GM21717 (cell line): ENCODE measurements around the gene NRL.
"Not testable (repeated sequence)": the region's sequence is repeated elsewhere in the genome, so short reads cannot be mapped to it uniquely, and the experiment has no call there.

Source experiments
- ATAC-seq: cut with Tn5 transposase; IDR thresholded peaks from one replicate; pipeline ENCODE4 v1.9.1; 2021; ENCODE audit warnings: mild to moderate bottlenecking, moderate library complexity; ENCODE audit not compliant: unreplicated experiment

NRL gene

DNA sequence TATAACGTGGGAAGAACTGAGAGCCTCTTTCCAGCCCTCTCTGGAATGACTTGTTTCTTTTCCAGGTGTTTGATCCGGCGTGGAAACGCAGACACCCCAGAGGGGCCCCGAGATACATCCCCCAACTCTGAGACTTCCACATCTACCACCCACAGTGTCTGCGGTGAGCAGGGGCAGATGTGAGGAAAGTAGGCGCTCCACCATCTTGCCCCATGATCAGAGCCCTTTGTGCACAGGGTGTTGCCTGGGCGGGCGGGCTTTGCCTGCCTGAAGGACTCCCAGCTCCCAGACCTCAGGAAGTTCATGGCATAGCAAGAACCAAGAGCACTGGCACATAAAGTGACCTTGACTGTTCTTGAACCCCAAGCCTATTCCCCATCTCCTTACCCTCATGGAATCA lies 60.1 kb downstream of the NRL start:
- no peak for ATAC-seq

DNA sequence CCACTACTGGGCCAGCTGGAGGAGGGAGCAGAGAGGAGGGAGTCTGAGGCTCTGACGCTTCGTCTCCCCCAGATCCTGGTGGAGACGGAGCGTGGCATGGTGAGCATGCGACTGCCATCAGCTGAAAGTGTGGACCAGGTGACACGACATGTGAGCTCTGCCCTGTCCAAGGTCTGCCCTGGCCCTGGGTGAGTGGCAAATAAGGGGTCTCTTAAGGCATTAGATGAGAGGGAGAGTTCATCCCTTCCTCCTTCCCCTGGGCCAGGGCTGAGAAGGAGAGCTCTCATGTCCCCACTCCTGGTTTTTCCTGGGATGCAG lies 60.5 kb downstream of the NRL start:
- no peak for ATAC-seq

DNA sequence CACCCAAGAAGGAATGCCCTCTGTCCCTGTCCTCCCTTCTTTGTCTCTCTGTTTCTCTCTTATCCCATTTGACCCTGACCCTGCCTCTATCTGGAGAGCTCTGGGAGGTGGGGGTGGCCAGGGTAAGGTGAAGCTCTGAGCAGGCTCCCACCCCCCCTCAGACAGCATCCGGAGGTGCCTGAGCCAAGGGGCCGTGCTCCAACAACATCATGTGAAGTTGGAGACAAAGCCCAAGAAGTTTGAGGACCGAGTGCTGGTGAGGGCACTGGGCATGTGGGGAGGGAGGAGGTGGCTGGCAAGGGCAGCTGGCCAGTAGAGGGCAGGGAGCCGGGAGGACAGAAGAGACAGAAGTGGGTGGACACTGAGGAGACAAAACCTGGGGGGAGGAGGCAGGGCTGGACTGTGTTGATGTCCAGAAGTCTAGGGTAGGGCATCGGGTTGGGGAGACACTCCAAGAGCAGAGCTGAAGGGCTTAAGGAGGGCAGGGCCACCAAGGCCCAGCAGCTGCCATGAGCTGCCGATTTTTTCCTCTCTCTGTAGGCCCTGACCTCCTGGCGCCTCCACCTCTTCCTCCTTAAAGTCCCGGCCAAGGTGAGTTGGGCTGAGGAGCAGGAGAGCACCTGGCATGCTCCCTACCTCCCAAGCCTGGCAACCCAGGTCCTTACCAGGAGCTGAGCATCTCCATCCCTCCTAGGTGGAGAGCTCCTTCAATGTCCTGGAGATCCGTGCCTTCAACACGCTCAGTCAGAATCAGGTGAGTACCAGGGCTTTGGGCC lies 61.0 kb downstream of the NRL start:
- no peak for ATAC-seq

DNA sequence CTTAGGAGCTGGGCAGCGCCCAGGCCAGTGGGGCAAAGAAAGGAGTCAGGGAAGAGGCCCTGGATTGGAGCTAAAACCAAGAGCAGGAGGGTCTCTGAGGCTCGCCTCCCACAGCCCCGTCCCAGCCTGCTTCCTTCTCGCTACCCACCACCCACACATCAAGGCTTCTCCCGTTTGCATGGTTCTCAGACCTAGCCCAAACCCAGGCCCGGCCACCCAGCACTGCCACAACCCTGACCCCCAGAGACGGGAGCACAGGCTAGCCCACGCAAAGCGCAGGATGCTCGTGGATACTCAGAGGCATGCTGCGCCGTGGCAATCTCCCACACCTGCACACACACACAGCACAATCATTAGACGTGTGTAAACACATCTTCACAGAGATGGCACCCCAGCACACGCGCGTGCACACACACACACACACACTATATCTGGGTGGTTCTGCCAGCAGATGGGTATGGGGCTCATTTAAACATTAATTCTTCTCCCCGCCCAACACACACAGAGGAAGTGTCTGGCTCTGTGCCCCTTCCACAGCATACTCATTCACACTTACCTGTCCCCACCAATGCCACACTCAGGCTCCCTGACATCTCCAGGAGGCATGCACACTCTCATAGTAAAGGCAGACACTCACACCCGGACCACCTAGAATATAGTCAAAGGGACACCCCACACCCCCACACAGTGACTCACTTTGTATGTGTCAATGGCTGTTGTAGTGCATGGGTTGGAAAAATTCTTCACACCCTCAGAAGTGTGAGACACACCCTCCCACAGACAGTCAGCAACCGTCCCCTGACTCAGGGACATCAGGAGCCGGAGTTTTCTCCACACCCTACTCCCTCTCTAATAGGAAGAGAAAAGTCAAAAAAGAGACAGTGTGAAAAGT lies 61.8 kb downstream of the NRL start:
- no peak for ATAC-seq

DNA sequence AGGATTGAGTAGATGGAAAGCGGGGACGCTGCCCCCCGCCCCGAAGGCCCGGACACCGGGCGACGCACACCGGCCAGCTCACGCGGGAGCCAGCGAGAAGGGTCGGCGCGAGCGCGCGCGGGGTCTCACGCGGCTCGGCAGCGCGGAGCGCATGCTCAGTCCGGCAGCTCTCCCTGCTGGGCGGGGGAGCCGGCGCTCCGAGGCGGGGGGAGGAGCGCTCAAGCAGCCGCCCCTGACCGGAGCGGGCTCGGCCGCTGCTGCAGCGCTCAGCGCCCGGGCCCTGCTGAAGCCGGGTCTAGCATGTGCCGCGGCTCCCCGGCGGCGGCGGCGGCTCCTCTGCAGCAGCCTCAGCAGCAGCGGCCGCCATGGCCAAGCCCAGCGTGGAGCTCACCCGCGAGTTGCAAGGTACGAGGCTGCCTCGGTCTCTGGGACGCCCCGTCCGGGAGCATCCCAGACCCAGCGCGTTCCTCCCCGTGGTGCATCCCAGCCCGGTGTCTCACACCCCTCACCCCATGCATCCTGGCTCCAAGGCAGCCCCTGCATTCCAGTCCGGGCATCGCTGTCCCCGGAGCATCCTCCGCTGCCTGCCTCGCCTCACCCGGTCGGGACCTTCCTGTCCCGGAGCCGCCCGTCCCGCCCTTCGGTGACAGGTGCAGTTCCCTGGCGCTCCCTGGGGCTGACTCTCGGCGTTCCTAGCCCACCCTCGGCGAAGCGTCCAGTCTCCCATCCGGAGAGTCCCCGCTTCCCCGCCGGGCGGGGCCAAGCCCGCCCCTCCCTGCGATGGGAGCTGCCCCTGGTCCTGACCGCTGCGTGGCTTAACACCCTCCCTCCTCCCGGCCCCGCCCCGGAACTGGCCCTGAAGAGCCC lies 62.7 kb downstream of the NRL start, which contains the start of gene CARMIL3:
TSS of gene CARMIL3 (plus strand) at position 221 of the 867 bp plus-strand sequence. CDS start at position 366, 145 bp downstream.
- ATAC-seq = peak; percentile 62

DNA sequence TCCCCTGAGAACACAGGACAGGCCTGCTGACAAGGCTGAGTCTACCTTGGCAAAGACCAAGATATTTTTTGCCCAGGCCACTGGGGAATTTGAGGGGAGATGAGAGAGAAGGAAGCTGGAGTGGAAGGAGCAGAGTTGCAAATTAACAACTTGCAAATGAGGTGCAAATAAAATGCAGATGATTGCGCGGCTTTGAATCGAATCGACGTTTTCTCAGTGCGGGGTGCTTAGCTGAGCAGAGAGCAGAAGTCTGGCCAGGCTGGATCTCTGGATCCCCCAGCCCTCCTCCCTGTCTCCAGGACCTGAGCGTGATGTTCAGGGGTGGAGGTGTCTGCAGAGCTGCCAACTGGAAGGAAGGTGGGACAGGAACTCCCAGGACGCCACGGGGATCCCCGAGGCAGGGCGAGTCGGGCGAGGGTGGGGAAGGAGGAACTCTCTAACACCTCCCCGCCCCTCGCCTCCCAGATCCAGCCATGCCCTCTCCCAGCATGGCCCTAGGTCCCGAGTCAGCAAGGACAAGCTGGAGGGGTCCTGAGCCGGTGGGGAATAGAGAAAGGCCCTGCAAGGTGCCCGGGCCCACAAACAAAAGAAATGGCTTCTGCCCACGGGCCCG lies 63.5 kb downstream of the NRL start:
- no peak for ATAC-seq

DNA sequence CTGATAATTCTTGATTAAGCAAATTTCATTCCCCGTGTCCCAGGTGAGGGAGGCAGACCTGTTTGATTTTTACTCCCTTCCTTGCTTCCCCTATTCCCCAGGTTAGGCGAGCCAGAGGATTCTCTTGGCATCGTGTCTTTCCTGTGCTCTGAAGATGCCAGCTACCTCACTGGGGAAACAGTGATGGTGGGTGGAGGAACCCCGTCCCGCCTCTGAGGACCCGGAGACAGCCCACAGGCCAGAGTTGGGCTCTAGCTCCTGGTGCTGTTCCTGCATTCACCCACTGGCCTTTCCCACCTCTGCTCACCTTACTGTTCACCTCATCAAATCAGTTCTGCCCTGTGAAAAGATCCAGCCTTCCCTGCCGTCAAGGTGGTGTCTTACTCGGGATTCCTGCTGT lies 64.0 kb downstream of the NRL start:
- ATAC-seq = not testable (repeated sequence)

DNA sequence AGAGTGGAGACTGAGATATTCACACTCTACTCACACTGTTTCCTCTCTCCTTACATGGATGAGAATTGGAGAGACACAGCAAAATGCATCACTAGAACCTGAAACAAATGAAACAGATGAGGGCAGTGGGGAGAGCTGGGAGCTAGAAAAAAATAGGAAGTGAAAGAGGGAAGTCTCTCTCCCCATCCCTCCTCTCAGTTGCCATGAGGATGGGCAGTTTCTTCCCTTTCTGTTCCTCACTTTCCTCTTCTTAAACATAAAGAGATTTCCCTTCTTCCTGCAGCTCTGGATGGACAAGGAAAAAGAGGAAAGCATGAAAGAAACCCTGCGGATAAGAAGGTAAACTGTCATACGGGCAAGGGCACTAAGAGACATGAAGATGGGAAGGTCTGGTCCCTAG lies 65.7 kb downstream of the NRL start:
- not testable (repeated sequence) for ATAC-seq

DNA sequence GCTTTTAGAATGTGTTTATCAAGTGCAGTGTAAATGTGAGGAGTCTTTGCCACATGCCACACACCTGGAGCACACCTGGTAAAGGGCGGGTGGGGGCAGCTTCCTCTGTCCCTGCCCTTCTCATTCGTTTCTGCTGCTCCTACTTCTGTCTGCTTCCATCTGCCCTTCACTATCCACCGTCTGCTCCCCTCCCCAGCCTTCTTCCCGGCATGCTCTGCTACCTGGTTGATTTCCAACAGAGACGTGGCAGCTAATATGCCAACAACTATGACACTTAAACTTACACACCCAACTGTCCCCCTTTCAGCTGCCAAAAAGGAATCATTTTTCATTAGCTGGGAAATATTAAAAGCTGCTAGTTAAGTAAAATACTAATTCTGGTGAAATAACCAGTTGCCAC lies 72.0 kb downstream of the NRL start:
- ATAC-seq = no peak

DNA sequence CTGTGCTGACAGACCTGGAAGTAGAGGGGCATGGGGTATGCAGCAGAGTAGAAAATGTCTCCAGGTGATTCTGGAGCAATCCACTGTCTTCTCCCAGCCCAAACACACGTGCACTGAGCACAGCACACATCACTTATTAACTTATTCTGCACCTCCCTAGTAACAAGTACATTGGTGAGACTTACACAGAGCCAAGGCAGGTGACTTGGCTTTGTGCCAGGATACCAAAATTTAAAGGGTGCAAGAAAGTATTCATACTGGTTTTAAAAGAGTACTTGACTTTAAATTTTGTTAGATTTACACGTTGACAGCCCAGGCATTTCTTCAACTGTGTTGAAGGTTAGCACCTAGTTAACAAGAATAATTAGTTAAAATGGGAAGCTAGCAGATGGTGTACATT lies 74.1 kb downstream of the NRL start:
- no peak for ATAC-seq

DNA sequence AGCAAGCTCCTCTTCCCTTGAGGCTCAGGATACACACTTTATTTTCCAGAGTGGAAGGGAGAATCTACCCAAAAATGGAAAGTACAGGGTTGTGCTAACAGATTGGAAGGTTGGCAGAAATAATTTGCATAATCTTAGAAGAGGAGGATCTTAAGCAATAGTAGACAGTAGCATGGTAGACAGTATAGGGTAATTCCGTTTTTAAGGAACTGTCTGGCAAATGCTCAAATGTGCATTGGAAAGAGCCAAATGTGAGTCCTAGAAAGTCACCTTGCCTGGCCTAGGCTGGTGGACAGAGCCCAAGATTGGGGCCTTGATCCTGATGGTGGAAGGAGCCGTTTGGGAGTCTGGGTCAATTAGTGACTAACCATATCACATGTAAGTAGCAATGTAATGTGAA lies 76.1 kb downstream of the NRL start:
- no peak for ATAC-seq

DNA sequence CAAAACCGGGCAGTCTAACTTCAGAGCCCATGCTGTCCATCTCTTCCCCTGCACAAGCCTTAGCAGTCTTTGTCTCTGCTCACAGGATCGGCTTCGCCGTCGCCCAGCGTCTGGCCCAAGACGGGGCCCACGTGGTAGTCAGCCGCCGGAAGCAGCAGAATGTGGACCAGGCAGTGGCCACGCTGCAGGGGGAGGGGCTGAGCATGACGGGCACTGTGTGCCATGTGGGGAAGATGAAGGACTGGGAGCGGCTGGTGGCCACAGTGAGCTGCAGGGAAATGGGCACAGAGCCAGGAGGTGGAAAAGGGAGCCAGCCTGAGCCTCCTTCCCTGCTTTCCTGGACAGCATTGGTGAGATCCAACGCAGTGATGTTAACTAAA lies 77.1 kb downstream of the NRL start:
- no peak for ATAC-seq

DNA sequence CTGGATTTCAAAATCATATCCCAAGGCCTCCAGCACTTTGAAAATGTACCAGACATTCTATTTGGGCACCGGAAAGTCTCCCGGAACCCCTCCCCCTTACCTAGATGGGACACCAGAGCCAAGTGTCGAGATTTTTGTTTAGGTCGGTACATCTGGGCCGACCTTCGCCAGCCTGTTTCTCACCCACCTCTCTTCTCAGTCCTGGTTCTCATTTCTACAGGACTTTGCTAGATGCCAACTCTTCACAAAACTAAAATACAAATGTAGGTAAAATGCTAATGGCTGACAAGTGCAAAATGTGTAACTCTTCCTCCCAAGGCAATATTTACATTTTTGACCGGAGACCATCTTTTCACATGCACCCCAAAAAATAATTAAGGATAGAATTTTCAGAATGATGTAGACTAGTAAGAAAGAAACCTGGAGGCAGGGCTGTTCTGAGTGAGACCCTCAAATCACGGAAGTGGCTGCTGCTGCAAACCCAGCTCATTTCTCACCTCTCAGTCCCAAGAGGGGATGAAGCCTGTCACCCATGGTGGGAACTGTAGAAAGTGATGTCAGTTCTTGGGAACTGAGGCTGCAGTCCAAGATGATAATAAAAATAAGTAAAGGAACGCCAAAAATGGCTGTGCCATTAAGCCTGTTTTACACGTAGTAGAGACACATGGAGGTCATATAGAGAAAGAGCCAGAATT lies 77.6 kb downstream of the NRL start:
- peak; percentile 18 for ATAC-seq

DNA sequence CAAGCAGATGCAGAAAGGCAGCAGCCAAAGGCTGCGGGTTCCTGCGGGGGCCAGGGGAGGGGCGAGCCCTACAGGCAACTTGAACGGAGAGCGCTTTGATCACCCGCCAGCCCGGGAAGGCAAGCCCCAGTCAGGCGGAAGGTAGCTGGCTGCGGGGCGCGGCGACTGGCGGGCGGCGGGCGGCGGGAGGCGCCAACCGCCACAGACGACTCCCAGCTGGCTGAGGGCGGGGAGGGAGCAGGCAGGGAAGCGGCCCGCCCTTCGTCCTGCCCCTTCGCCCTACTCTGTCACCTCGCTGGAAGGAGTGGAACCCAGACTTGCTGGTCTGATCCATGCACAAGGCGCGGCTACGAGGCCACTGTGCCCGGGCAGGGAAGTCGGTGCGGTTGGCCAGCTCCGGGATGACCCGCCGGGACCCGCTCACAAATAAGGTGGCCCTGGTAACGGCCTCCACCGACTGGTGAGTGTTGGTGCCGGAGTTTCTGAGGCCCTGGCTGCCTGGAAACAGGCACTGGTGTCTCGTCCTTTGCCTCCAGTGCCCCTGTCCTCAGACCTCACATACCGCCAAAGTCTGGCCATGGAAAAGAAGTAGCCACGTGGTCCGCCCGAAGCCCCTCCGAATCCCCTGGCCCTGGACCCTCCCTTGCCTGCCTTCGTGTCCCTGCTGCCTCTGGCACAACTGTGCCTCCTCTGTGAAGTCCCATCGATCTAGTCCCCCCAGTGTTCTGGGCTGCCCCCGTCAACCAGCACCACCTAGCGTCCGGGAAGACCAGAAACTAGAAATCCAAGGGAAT lies 78.4 kb downstream of the NRL start:
- peak; percentile 71 for ATAC-seq

DNA sequence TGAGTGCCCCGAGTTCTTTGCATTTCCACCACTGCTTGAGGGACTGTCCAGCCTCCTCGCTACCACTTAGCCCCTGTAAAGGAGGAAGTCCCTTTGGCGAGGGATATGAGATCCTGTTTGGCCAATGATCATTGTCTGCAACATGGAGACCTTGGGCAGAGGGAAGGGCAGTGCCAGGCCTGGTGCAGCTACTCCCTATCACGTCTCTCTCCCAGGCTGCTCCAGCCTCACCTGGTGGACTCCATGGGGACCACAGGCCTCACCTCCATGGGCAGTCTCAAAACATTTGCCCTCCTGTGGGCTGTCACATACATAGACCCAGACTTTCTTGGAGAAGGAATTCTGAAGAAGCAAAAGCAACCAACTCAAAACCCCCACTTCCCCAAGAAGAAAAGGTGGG lies 79.0 kb downstream of the NRL start:
- ATAC-seq = not testable (repeated sequence)

DNA sequence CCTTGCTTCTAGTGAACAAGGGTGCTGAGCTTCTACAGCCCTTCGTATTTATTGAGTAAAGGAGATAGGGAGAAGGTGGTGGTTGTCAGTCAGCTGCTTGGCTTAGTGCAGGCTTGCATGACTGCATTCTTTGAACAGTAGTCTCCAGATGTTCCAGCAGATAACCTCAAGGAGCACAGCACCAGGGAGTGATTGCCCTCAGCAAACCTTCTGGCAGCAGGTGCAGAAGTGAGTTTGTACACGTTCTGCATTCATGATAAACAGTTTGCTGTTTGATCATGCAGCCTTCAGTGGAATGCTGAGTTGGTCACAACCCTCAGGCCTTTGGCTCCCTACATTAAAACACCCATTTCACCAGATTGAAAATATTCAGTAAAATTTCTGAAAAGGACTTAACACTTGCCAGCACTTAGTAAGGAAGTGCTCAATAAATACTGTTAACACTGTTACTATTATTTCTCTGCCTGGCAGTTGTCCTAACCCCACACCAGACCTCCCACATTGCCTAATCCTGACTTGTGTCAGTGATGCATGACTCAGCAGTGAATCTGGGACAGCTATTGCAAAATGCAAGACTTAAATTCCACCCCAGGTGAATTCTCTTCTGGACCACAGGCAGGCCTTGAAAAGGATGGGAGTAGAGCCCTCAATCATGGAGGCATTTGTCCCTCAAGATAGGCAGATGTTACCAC lies 81.9 kb downstream of the NRL start:
- ATAC-seq = no peak

DNA sequence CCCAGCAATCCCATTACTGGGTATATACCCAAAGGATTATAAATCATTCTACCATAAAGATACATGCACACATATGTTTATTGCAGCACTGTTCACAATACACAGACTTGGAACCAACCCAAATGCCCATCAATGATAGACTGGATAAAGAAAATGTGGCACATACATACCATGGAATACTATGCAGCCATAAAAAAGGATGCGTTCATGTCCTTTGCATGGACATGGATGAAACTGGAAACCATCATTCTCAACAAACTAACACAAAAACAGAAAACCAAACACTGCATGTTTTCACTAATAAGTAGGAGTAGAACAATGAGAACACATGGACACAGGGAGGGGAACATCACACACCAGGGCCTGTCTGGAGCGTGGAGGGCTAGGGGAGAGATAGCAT lies 83.4 kb downstream of the NRL start:
- ATAC-seq = not testable (repeated sequence)

DNA sequence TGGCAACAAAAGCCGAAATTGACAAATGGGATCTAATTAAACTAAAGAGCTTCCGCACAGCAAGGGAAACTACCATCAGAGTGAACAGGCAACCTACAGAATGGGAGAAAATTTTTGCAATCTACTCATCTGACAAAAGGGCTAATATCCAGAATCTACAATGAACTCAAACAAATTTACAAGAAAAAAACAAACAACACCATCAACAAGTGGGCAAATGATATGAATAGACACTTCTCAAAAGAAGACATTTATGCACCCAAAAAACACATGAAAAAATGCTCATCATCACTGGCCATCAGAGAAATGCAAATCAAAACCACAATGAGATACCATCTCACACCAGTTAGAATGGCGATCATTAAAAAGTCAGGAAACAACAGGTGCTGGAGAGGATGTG lies 85.1 kb downstream of the NRL start:
- not testable (repeated sequence) for ATAC-seq
